SIG-M5 treated with dmso at 0.1 percent for 504 hours (cell line): Measurements from ENCODE around the gene GOLGA5.
A peak's percentile ranks its signal among the peaks of the same experiment; 100 is the strongest.
"Not testable (repeated sequence)": the region's sequence is repeated elsewhere in the genome, so short reads cannot be mapped to it uniquely, and the experiment has no call there.

ENCODE experiments used
- DNase-seq: peaks from one replicate; lab custom pipeline; 2025; ENCODE audit not compliant: unreplicated experiment; lab: John Stamatoyannopoulos, UW

The GOLGA5 gene, protein sequence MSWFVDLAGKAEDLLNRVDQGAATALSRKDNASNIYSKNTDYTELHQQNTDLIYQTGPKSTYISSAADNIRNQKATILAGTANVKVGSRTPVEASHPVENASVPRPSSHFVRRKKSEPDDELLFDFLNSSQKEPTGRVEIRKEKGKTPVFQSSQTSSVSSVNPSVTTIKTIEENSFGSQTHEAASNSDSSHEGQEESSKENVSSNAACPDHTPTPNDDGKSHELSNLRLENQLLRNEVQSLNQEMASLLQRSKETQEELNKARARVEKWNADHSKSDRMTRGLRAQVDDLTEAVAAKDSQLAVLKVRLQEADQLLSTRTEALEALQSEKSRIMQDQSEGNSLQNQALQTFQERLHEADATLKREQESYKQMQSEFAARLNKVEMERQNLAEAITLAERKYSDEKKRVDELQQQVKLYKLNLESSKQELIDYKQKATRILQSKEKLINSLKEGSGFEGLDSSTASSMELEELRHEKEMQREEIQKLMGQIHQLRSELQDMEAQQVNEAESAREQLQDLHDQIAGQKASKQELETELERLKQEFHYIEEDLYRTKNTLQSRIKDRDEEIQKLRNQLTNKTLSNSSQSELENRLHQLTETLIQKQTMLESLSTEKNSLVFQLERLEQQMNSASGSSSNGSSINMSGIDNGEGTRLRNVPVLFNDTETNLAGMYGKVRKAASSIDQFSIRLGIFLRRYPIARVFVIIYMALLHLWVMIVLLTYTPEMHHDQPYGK

GRCh38 chr14:92793709-92794546 lies at the start of gene GOLGA5:
GOLGA5 (plus strand) TSS chr14:92794305; CDS start chr14:92797438, 3,133 bp downstream.
- DNase-seq: peak; percentile 98

GRCh38 chr14:92747701-92748258 lies 46.3 kb upstream of the GOLGA5 start:
- DNase-seq: no peak

DNA sequence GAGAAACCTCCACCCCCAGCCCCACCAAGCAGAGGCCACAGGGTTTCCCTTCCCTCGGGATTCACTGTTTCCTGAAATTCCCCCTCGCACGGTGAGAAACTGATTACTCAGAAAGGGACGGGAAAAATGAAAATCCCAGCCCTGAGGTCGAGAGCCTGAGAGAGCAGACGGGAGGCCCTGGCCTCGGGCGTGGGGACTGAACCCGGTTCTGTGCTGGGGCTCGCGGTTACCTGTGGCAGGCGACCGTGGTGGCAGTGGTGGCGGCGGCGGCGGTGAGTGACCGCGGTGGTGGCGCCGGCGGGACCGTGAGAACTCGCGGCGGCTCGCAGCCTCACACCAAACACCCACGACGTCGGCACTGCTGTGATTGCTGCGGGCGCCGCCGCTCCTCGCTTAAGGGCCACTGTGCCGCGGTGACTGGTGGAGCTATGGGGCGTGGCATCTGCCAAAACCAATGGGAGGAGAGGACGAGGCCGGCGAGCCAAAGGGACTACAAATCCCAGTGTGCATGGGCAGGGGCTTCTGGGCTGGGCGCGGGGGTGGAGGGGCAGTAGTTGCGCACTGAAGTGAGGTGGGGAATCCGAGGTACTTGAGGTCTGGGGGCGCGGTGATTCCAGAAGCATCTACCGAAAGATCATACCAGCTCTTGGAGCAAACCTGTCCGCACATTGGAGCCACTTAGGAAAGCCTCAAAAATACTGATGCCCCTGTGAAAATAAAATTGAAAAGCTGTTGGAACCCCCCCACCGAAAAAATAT lies 45.7 kb upstream of the GOLGA5 start, which contains the start of gene LGMN:
TSS of gene LGMN (minus strand) at position 369 of the 758 bp plus-strand sequence. CDS start 15,841 bp downstream, outside the sequence.
- DNase-seq: peak; percentile 58

- not testable (repeated sequence) for DNase-seq
Measured at GRCh38 chr14:92750222-92750728, 43.8 kb upstream of the GOLGA5 start.

DNA sequence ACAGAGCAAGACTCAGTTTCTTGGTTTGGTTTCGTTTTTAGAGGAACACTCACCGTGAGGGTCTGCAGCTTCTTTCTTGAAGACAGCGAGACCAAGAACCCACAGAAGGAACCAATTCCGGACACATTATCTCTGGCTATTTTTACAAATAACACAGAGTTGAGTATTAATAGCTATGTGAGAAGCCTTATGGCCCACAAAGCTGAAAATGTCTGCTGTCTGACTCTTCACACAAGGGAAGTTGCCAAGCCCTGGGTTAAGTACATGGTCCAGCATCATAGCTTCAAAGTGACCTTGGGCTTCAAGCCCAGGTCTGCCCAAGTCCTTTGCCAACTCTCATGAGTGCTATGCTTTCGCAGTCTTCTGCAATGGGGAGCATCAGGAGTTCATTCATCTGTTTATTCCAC lies 43.1 kb upstream of the GOLGA5 start:
- no peak for DNase-seq

GRCh38 chr14:92751819-92752218 lies 42.3 kb upstream of the GOLGA5 start:
- DNase-seq: no peak

GRCh38 chr14:92753250-92753649 lies 40.9 kb upstream of the GOLGA5 start:
- DNase-seq: no peak

GRCh38 chr14:92754966-92755365 lies 39.1 kb upstream of the GOLGA5 start:
- DNase-seq: no peak

GRCh38 chr14:92755495-92755894 lies 38.6 kb upstream of the GOLGA5 start:
- no peak for DNase-seq

DNA sequence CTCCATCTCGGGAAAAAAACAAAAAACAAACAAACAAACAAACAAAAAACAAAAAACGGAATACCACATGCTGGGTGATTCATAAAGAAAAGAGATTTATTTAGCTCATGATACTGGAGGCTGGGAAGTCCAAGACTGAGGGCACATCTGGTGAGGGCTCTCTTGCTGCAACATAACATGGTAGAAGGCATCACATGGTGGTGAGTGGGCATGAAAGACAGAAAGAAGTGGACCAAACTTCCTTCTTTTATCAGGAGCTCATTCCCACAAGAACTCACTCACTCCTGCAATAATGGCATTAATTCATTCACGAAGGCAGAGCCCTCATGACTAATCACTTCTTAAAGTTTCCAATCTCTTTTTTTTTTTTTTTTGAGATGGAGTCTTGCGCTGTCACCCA lies 37.7 kb upstream of the GOLGA5 start:
- no peak for DNase-seq

DNA sequence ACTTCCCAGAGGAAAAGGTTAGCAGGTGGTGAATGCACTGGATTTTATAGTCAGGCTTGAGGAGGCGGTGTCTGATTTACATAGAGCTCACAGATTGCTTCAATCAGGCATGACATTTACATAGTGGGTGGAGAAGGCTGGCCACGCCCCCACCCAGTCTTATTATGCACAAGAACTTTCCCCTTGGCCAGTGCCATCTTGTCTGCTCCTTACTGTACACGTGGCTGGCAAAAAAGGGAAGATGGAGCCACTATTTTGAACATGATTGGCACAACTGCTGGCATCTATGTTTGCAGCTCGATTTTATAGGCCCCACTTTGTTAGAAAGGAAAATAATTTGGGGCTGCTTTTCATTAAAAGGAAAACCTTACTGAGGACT lies 34.8 kb upstream of the GOLGA5 start:
- no peak for DNase-seq

DNA sequence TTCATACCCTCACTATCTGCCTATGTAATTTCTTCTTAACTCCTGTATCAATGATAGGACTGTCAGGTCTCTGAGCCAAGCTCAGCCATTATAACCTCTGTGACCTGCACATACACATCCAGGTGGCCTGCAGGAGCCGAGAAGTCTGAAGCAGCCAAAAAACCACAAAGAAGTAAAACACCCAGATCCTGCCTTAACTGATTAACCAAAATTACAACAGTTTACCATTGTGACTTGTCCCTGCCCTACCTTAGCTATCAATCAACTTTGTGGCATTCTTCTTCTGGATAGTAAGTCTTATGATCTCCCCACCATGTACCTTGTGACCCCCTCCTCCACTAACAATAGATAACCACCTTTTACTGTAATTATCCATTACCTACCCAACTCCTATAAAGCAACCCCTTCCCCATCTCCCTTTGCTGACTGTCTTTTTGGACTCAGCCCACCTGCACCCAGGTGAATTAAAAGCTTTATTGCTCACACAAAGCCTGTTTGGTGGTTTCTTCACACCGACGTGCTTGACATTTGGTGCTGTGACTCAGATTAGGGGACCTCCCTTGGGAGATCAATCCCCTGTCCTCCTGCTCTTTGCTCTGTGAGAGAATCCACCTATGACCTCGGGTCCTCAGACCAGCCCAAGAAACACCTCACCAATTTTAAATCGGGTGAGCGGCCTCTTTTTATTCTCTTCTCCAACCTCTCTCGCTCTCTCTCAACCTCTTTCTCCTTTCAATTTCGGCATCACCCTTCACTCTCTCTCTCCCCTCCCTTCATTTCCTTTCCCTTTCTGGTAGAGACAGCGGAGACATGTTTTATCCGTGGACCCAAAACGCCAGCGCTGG lies 34.2 kb upstream of the GOLGA5 start:
- no peak for DNase-seq

- DNase-seq: no peak
Measured at GRCh38 chr14:92760524-92760805, 33.6 kb upstream of the GOLGA5 start.

DNA sequence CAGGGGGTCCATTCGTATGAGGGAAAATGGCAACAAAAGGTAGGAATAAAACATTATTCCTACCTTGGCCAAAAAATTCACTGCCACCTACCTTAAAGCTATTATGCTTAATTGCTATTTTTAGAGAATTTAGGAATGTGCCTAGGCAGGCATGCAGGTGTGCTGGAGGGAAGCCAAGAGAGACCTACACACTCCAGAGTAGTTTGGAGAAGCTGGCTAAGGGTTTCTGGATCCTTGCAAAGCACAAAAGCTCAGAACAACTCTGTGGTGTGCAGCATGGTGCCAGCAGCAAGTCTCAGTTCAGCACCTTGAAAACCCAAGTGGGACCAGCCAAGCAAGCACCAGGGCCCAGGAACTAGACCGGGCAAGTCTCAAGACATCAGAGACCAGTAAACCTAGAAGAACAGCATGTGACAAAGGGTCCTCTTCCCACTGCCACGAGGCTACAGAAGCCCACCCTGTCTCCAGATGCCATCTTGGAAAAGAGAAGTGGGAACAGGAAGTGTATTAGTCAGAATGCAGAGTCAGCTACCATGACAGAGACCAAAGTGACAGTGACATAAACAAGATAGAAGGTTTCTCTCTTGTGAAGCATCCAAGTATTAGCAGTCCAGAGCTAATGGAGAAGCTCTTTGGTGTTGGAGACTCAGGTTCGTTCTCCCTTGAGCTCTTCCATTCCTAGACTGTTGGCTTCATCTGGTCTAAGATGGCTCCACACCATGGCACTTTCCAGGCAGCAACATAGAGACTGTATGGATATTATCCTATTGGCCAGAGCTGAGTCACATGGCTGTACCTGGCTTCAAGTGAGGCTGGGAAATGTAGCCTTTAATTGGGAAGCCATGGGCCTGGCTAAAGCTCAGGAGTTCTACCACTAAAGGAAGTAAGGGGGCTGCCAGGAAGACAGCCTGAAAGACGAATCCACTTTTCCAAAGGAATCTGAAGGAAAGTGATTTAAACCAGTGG lies 30.2 kb upstream of the GOLGA5 start:
- not testable (repeated sequence) for DNase-seq

GRCh38 chr14:92768236-92768635 lies 25.9 kb upstream of the GOLGA5 start:
- not testable (repeated sequence) for DNase-seq

GRCh38 chr14:92768795-92769194 lies 25.3 kb upstream of the GOLGA5 start:
- DNase-seq: no peak

DNA sequence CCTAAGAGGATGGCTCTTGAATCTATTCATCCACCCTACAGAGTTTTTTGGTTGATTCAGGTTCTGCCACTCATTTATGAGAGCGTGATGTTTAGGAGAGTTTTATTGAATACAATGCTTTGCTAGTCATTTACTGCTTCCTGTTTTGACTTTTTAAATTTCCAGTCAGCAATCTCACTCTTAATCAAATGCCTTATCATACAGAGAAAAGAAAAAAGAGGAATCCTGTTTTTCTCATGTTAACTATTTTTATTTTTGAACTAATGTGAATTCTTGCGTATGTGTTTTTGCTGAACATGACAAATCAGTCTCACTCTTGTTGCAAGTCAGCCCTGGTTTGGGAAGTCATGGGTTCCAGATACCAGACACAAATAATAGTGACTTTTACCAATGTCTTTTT lies 23.6 kb upstream of the GOLGA5 start:
- no peak for DNase-seq

- DNase-seq: no peak
Measured at GRCh38 chr14:92774572-92774971, 19.5 kb upstream of the GOLGA5 start.
